Activated CD8-positive, alpha-beta memory T cell treated with anti-CD3 and anti-CD28 coated beads, Interleukin-2, amount 50 U/mL, for 24 hours (primary cell): Measurements from ENCODE around the gene TAF4.
"Not testable (repeated sequence)": the region's sequence is repeated elsewhere in the genome, so short reads cannot be mapped to it uniquely, and the experiment has no call there.

ENCODE experiments used
- DNase-seq: peaks from one replicate; pipeline ENCODE4 v3.0.0-alpha.2; 2020; ENCODE audit errors: extremely low read depth

Gene TAF4

GRCh38 chr20:61979701-61980635 is 85.7 kb downstream of the TAF4 start:
- no peak for DNase-seq

- DNase-seq: no peak
Measured at GRCh38 chr20:61979090-61979489, 86.6 kb downstream of the TAF4 start.

GRCh38 chr20:61978491-61978890 is 87.2 kb downstream of the TAF4 start:
- no peak for DNase-seq

- no peak for DNase-seq
Measured at GRCh38 chr20:61977419-61977786, 88.3 kb downstream of the TAF4 start.

- no peak for DNase-seq
Measured at GRCh38 chr20:61976644-61977418, 88.8 kb downstream of the TAF4 start.

- DNase-seq: no peak
Measured at GRCh38 chr20:61976263-61976643, 89.4 kb downstream of the TAF4 start.

GRCh38 chr20:61975407-61976129 is 90.1 kb downstream of the TAF4 start:
- DNase-seq: no peak

GRCh38 chr20:61974357-61974665 is 91.4 kb downstream of the TAF4 start:
- no peak for DNase-seq

- no peak for DNase-seq
Measured at GRCh38 chr20:61973515-61974356, 91.9 kb downstream of the TAF4 start.

- no peak for DNase-seq
Measured at GRCh38 chr20:61972636-61973508, 92.8 kb downstream of the TAF4 start.

GRCh38 chr20:61971595-61971994 is 94.1 kb downstream of the TAF4 start:
- not testable (repeated sequence) for DNase-seq

- no peak for DNase-seq
Measured at GRCh38 chr20:61970357-61970756, 95.3 kb downstream of the TAF4 start.

GRCh38 chr20:61969806-61970205 is 95.9 kb downstream of the TAF4 start:
- no peak for DNase-seq

GRCh38 chr20:61968932-61969331 is 96.7 kb downstream of the TAF4 start:
- no peak for DNase-seq

GRCh38 chr20:61968036-61968810 is 97.5 kb downstream of the TAF4 start:
- DNase-seq: no peak

GRCh38 chr20:61967300-61967699 is 98.4 kb downstream of the TAF4 start:
- DNase-seq: no peak

GRCh38 chr20:61966492-61967244 is 99.0 kb downstream of the TAF4 start:
- DNase-seq: no peak

- no peak for DNase-seq
Measured at GRCh38 chr20:61965606-61966491, 99.8 kb downstream of the TAF4 start.
